ENCODE measurements around the gene ITIH4. TPM values are rescaled to one million over a fixed set of nuclear protein-coding genes. Genes with fewer than 3 reads are reported as not detected.
A peak's percentile ranks its signal among the peaks of the same experiment; 100 is the strongest.

ITIH4 gene
- total and polyA plus RNA-seq, 11 donors: 0.76 to 11.2 (median 4.2) TPM

DNA sequence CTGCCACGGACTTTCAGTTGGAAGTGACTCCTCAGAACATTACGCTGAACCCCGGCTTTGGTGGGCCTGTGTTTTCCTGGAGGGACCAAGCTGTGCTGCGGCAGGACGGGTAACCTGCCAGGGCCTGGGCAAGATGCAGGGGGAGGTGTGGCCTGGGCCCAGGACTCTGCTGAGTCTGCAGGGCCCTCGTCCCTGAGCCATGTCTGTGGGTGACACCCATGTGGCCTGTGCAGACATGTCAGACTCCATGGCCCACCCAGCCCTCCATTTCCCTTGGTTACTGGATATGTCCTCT lies 40.8 kb downstream of the ITIH4 start:
- Histone ChIP-seq H3K4me1 (no peaks in the 10 kb centered on the region), H3K27me3 (no peaks in the 10 kb centered on the region), H3K4me3 (no peak overlapping the region), H3K36me3 (no peaks in the 10 kb centered on the region), H3K27ac (no peak overlapping the region), H3K9me3 (no peaks in the 10 kb centered on the region)
- TF ChIP-seq CTCF (IDR thresholded peaks at IDR 0.05): no peak
- TF ChIP-seq POLR2A (IDR thresholded peaks at IDR 0.05): no peak
- ATAC-seq: no peak
- intact Hi-C loops (cut with DNase I): no loop called here
- peak in 2 of 5 donors; percentile 18 to 51 for DNase-seq
- 90 to 93% (median 92%) methylated on average over 6 of the region's 6 CpGs for WGBS, 4 donors

DNA sequence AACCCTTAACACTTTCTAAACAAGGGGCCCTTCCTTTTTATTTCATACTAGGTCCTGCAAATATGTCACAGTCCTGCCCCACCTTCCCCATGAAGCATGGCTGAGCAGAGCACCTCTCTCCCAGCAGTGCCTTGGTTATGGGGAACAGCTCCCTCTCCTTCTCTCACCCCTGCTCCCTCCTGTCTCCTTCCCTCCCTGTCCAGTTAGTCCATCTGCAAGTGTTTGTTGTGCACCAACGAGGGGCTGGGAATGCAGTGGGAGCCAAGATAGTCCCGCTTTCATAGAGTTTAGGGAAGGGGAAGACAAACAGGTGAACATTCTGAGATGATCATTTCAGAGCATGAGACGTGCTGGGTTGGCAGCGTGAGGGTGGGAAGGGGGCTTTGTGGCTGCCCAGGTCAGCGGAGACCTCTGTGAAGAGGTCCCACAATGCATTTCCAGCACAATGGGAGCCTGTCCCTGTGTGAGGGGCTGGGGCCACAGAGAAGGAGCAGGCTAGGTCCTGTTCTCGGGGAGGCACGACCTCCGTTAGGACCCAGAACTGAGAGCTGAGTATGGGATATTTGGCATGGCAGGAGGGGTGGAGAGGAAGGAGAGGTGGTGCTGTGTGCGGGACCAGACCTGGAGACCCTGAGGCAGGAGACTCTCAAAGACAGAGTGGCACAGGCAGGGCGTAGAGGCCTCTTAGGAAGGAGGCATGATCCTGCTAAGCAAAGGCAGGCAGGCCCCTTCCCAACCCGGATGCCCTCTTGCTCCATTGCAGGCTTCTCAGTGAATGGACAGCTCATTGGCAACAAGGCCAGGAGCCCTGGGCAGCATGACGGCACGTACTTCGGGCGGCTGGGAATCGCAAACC lies 41.4 kb downstream of the ITIH4 start:
- no peak overlapping the region for H3K27ac ChIP-seq
- no peaks in the 10 kb centered on the region for H3K4me1 ChIP-seq
- no peaks in the 10 kb centered on the region for H3K9me3 ChIP-seq
- TF ChIP-seq POLR2A (IDR thresholded peaks at IDR 0.05) (no peak), CTCF (IDR thresholded peaks at IDR 0.05) (no peak)
- peak in 2 of 5 donors; percentile 8 to 44 for DNase-seq
- WGBS, 4 donors: 80 to 88% (median 86%) methylated on average over 16 of the region's 16 CpGs
- ATAC-seq: no peak
- H3K27me3 ChIP-seq: no peaks in the 10 kb centered on the region
- intact Hi-C loops (cut with DNase I): no loop called here
- no peak overlapping the region for H3K4me3 ChIP-seq
- H3K36me3 ChIP-seq: no peaks in the 10 kb centered on the region

DNA sequence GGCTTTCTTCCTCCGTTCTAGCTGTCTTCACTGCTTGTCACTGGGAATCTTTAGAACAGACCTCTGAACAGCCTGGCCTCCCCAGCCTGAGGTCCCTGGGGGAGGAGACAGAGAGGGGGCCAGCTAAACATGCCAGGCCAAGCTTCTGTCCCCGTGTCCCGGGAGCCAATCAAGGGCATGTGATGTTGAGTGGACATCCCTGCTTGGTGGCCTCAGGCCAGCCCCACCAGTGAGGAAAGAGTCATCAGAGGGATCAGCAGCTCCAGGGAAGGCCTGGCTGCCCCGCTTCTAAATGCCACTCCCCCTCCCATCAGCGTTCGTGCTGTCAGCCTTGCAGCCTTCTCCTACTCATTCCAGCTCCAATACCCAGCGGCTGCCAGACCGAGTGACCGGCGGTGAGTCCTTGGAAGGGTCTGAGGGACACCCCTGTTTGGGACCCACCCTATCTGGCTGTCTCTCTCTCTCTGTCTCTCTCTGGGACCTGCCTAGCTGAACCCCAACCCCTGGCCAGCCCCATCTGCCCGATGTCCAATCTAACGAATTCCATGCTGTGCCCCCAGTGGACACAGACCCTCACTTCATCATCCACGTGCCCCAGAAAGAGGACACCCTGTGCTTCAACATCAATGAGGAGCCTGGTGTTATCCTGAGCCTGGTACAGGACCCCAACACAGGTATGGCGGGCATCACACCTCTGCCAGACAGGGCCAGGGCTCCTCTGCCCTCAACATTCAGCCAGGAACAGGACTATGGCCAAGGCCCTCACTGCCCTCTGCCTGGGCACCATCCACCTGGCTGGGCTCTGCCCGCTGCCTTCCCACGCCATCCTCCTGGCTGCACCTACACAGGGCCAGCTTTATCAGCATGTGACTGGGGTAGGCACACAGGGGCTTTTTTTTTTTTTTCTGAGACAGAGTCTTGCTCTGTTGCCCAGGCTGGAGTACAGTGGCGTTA lies 42.5 kb downstream of the ITIH4 start:
- Histone ChIP-seq H3K4me3 (no peak overlapping the region), H3K27me3 (no peaks in the 10 kb centered on the region), H3K9me3 (no peaks in the 10 kb centered on the region), H3K27ac (no peak overlapping the region), H3K36me3 (no peaks in the 10 kb centered on the region), H3K4me1 (no peaks in the 10 kb centered on the region)
- ATAC-seq: peak in 1 of 4 donors; percentile 23
- DNase-seq: peak in 3 of 5 donors; percentile 22 to 32 (median 24)
- intact Hi-C loops (cut with DNase I): no loop called here
- 64 to 71% (median 65%) methylated on average over 17 of the region's 17 CpGs for WGBS, 4 donors
- TF ChIP-seq POLR2A (IDR thresholded peaks at IDR 0.05): no peak
- no peak for TF ChIP-seq CTCF (IDR thresholded peaks at IDR 0.05)

DNA sequence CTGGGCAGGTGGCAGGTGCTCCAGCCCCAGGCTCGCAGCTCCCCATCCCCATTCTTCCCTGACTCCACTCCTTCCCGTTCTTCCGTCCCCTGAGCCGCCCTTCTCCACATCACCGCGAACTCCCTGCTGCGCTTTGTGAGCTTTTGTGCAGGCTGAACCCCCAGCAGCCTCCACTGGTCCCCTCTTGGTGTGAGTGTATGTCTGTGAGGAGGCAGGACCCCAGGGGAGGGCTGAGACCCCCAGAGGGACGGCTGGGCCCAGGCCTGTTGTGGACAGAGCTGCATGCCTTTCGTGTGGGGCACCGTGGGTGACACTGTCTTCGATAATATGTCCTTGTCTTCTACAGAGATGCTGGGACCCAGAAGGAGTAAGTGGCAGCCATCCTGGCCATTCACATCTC lies 43.2 kb downstream of the ITIH4 start:
- Histone ChIP-seq H3K36me3 (no peaks in the 10 kb centered on the region), H3K27ac (no peak overlapping the region), H3K4me1 (no peaks in the 10 kb centered on the region), H3K4me3 (no peak overlapping the region), H3K27me3 (no peaks in the 10 kb centered on the region), H3K9me3 (no peaks in the 10 kb centered on the region)
- 82 to 90% (median 88%) methylated on average over 10 to 11 of the region's 11 CpGs for WGBS, 4 donors
- intact Hi-C loops (cut with DNase I): no loop called here
- TF ChIP-seq POLR2A (IDR thresholded peaks at IDR 0.05) (no peak), CTCF (IDR thresholded peaks at IDR 0.05) (no peak)
- DNase-seq (peak in 3 of 5 donors; percentile 10 to 53 (median 18)), ATAC-seq (no peak)

All from heart left ventricle (tissue), 16 donors.